H9 (cell line): ENCODE results near the gene UBE2Q1. TPM values are rescaled to one million over a fixed set of nuclear protein-coding genes. Genes with fewer than 3 reads are reported as not detected.

Experiments used
- DNase-seq: peaks from one replicate; pipeline ENCODE4 v3.0.0-alpha.2; 2017
- H2AFZ ChIP-seq: one replicate; pipeline ENCODE4 v1.6.1; 2013; ENCODE audit warnings: mild to moderate bottlenecking, low read length, control low read depth, moderate library complexity
- H2AK5ac ChIP-seq: 2 replicates; pipeline ENCODE4 v1.6.1; 2013; ENCODE audit warnings: low read length, control low read depth, mixed read lengths; ENCODE audit not compliant: insufficient read length
- H2BK120ac ChIP-seq: one replicate; pipeline ENCODE4 v1.6.1; 2013; ENCODE audit warnings: low read depth, mild to moderate bottlenecking, low read length, control low read depth, inconsistent platforms; ENCODE audit not compliant: poor library complexity, severe bottlenecking
- H2BK12ac ChIP-seq: 2 replicates; pipeline ENCODE4 v1.6.1; 2013; ENCODE audit warnings: low read length, control low read depth, mixed read lengths, low read depth; ENCODE audit not compliant: insufficient read length
- H2BK15ac ChIP-seq: 2 replicates; pipeline ENCODE4 v1.6.1; 2013; ENCODE audit warnings: low read depth, low read length, control low read depth
- H2BK20ac ChIP-seq: one replicate; pipeline ENCODE4 v1.6.1; 2013; ENCODE audit warnings: low read depth, mild to moderate bottlenecking, low read length, control low read depth, inconsistent platforms; ENCODE audit not compliant: poor library complexity, severe bottlenecking
- H2BK5ac ChIP-seq: 2 replicates; pipeline ENCODE4 v1.6.1; 2013; ENCODE audit warnings: low read length, control low read depth, mixed read lengths; ENCODE audit not compliant: insufficient read length
- H3K14ac ChIP-seq: 2 replicates; pipeline ENCODE4 v1.6.1; 2013; ENCODE audit warnings: low read length, control low read depth; ENCODE audit not compliant: insufficient read depth
- H3K18ac ChIP-seq: 2 replicates; pipeline ENCODE4 v1.6.1; 2013; ENCODE audit warnings: low read depth, mild to moderate bottlenecking, mixed read lengths, low read length, control low read depth; ENCODE audit not compliant: insufficient read length
- H3K23ac ChIP-seq: 2 replicates; pipeline ENCODE4 v1.6.1; 2013; ENCODE audit warnings: low read length, control low read depth, mixed read lengths, low read depth; ENCODE audit not compliant: insufficient read length
- H3K23me2 ChIP-seq: 2 replicates; pipeline ENCODE4 v1.6.1; 2013; ENCODE audit warnings: low read depth, mild to moderate bottlenecking, mixed read lengths, low read length, control low read depth; ENCODE audit not compliant: insufficient read length, poor library complexity, severe bottlenecking
- H3K27ac ChIP-seq: 2 replicates; pipeline ENCODE4 v1.5.1; 2013; ENCODE audit warnings: low read length, control low read depth, mixed read lengths, low read depth; ENCODE audit not compliant: insufficient read length
- H3K27me3 ChIP-seq: 2 replicates; pipeline ENCODE4 v1.6.1; 2013; ENCODE audit warnings: low read length, control low read depth, inconsistent platforms; ENCODE audit not compliant: insufficient read depth
- H3K4ac ChIP-seq: 2 replicates; pipeline ENCODE4 v1.6.1; 2013; ENCODE audit warnings: low read depth, mild to moderate bottlenecking, control low read depth, inconsistent platforms, low read length, moderate library complexity
- H3K4me1 ChIP-seq: 2 replicates; pipeline ENCODE4 v1.6.1; 2013; ENCODE audit warnings: low read length, control low read depth, inconsistent platforms; ENCODE audit not compliant: insufficient read depth
- H3K4me2 ChIP-seq: 2 replicates; pipeline ENCODE4 v1.6.1; 2013; ENCODE audit warnings: low read length, control low read depth, mixed read lengths; ENCODE audit not compliant: insufficient read length, insufficient read depth
- H3K56ac ChIP-seq: 2 replicates; pipeline ENCODE4 v1.6.1; 2013; ENCODE audit warnings: low read depth, mild to moderate bottlenecking, mixed read lengths, low read length, control low read depth; ENCODE audit not compliant: insufficient read length
- H3K79me1 ChIP-seq: 2 replicates; pipeline ENCODE4 v1.6.1; 2013; ENCODE audit warnings: low read depth, mild to moderate bottlenecking, moderate library complexity, low read length, control low read depth, inconsistent platforms; ENCODE audit not compliant: insufficient read depth, poor library complexity, severe bottlenecking
- H3K79me2 ChIP-seq: 2 replicates; pipeline ENCODE4 v1.6.1; 2013; ENCODE audit warnings: low read length, control low read depth, inconsistent platforms; ENCODE audit not compliant: insufficient read depth
- H3K9ac ChIP-seq: 2 replicates; pipeline ENCODE4 v1.6.1; 2013; ENCODE audit warnings: low read length, control low read depth, mixed read lengths; ENCODE audit not compliant: insufficient read length; ENCODE audit errors: extremely low read depth
- H3K9me3 ChIP-seq: one replicate; pipeline ENCODE4 v1.6.1; 2013; ENCODE audit warnings: low read depth, low read length, inconsistent platforms; ENCODE audit not compliant: control insufficient read depth
- H3T11ph ChIP-seq: one replicate; pipeline ENCODE4 v1.6.1; 2013; ENCODE audit warnings: mild to moderate bottlenecking, low read length, control low read depth, inconsistent platforms
- H4K20me1 ChIP-seq: one replicate; pipeline ENCODE4 v1.6.1; 2013; ENCODE audit not compliant: control insufficient read depth, insufficient read length, insufficient read depth
- H4K5ac ChIP-seq: 2 replicates; pipeline ENCODE4 v1.6.1; 2013; ENCODE audit warnings: low read depth, mild to moderate bottlenecking, mixed read lengths, low read length, control low read depth; ENCODE audit not compliant: insufficient read length
- H4K8ac ChIP-seq: replicated peaks from 2 replicates; pipeline ENCODE4 v1.6.1; 2013; ENCODE audit warnings: low read length, control low read depth, mixed read lengths, low read depth; ENCODE audit not compliant: insufficient read length
- H4K91ac ChIP-seq: 2 replicates; pipeline ENCODE4 v1.6.1; 2013; ENCODE audit warnings: low read depth, mild to moderate bottlenecking, moderate library complexity, mixed read lengths, low read length, control low read depth; ENCODE audit not compliant: insufficient read length
- H3K27ac Mint-ChIP-seq, 3 experiments: 2 replicates in 2 of 3; 3 replicates in 1 of 3; pipeline ENCODE4 v1.8.0; 2020 to 2021; ENCODE audit warnings: mixed read lengths in 3 of 3, mild to moderate bottlenecking in 1 of 3, moderate library complexity in 1 of 3
- H3K27me3 Mint-ChIP-seq: 2 replicates; pipeline ENCODE4 v1.8.0; 2021; ENCODE audit warnings: low read depth, mild to moderate bottlenecking, moderate library complexity, mixed read lengths
- H3K36me3 Mint-ChIP-seq, 3 experiments: 2 replicates in 2 of 3; 3 replicates in 1 of 3; pipeline ENCODE4 v1.8.0; 2020 to 2021; ENCODE audit warnings: low read depth in 3 of 3, mixed read lengths in 3 of 3; ENCODE audit not compliant: insufficient read depth in 1 of 3
- H3K4me1 Mint-ChIP-seq, 2 experiments: 2 replicates each; pipeline ENCODE4 v1.8.0; 2020; ENCODE audit warnings: mixed read lengths in 2 of 2
- H3K4me3 Mint-ChIP-seq, 2 experiments: 2 replicates in 1 of 2; 3 replicates in 1 of 2; pipeline ENCODE4 v1.8.0; 2020 to 2021; ENCODE audit warnings: mild to moderate bottlenecking in 2 of 2, mixed read lengths in 2 of 2, moderate library complexity in 1 of 2
- H3K9me3 Mint-ChIP-seq, 2 experiments: 2 replicates in 1 of 2; 3 replicates in 1 of 2; pipeline ENCODE4 v1.8.0; 2020; ENCODE audit warnings: mild to moderate bottlenecking in 2 of 2, mixed read lengths in 2 of 2, moderate library complexity in 1 of 2
- CTCF ChIP-seq: fragments of 200-600 bp; sonication (generic); conservative IDR thresholded peaks from 3 replicates; pipeline ENCODE4 v1.8.0; 2021; ENCODE audit warnings: antibody characterized with exemption, mild to moderate bottlenecking
- WGBS: extraction: QIAGEN DNeasy Blood & Tissue Kit; methylation state at CpG from one replicate; pipeline ENCODE4 v1.1.7; 2013; ENCODE audit warnings: missing lambda C conversion rate, low lambda C conversion rate, mixed read lengths; ENCODE audit not compliant: insufficient read length; ENCODE audit errors: extremely low coverage; 5-methylcytosine and 5-hydroxymethylcytosine counted together
- total RNA-seq: library from RNA; stranded (reverse); gene quantifications from 2 replicates; pipeline ENCODE4 v1.2.1, GENCODE V29; 2021

The UBE2Q1 gene
- total RNA-seq, 1 experiment from 2014 or later = 108 TPM

- 0 out of 4 replicates have a peak, but pooled peaks cover 0 to 3% of the 10 kb centered on the region in 2 experiments for H3K4me1 Mint-ChIP-seq
These were observed 44.4 kb downstream of the UBE2Q1 start for GRCh38 chr1:154514066-154514553.

More at GRCh38 chr1:154514066-154514553, 44.4 kb downstream of the UBE2Q1 start:
- Histone ChIP-seq H3K27me3 (no peaks in the 10 kb centered on the region), H3K18ac (no peak overlapping the region), H3K56ac (no peak overlapping the region), H3K14ac (no peak overlapping the region), H2BK5ac (no peak overlapping the region), H2BK120ac (no peak overlapping the region), H2BK15ac (no peak overlapping the region), H4K5ac (no peak overlapping the region), H4K8ac (no peak overlapping the region), H4K20me1 (no peaks in the 10 kb centered on the region), H3K27ac (no peak overlapping the region), H3K9ac (no peak overlapping the region), H2BK20ac (no peak overlapping the region), H3K79me1 (no peaks in the 10 kb centered on the region), H3K4me1 (no peaks in the 10 kb centered on the region), H3K4me2 (no peak overlapping the region), H3K23me2 (no peaks in the 10 kb centered on the region), H3K79me2 (no peaks in the 10 kb centered on the region), H3K9me3 (no peaks in the 10 kb centered on the region), H2AK5ac (no peak overlapping the region), H2BK12ac (no peak overlapping the region), H3T11ph (no peak overlapping the region), H2AFZ (no peak overlapping the region), H3K23ac (no peak overlapping the region), H4K91ac (no peak overlapping the region), H3K4ac (no peak overlapping the region)
- TF ChIP-seq CTCF = no peak
- Mint-ChIP-seq H3K27ac (peak overlapping the region in 1 of 3 experiments; percentile 63; a peak in 1 of 7 replicates), H3K36me3 (no peaks in the 10 kb centered on the region), H3K27me3 (peaks cover 20% of the 10 kb centered on the region), H3K4me3 (no peak overlapping the region), H3K9me3 (no peaks in the 10 kb centered on the region; a peak in 1 of 5 replicates)
- no CpG with 5 or more reads among the region's 7 CpGs for WGBS
- DNase-seq = no peak
